Measurements from ENCODE around the gene ECE1. TPM values are rescaled to one million over a fixed set of nuclear protein-coding genes. Genes with fewer than 3 reads are reported as not detected.

The ECE1 gene
- total RNA-seq, 1 donor from 2014 or later: 15.2 TPM

GRCh38 chr1:21305155-21305899 lies 15.1 kb upstream of the ECE1 start:
- Histone ChIP-seq H3K27me3 (no peaks in the 10 kb centered on the region), H2AFZ (replicated peaks) (no peak overlapping the region), H3F3A (ENCODE audit: low read depth) (peaks cover 24% of the 10 kb centered on the region), H3K4me1 (peaks cover 23% of the 10 kb centered on the region), H4K20me1 (ENCODE audit: low read depth) (peaks cover 16% of the 10 kb centered on the region), H3K4me3 (no peak overlapping the region), H3K36me3 (no peaks in the 10 kb centered on the region), H3K27ac (no peak overlapping the region), H3K4me2 (no peak overlapping the region), H3K9ac (no peak overlapping the region), H3K9me3 (ENCODE audit: low read depth) (no peaks in the 10 kb centered on the region), H3K79me2 (ENCODE audit: low read depth) (no peaks in the 10 kb centered on the region)
- no peak for DNase-seq (ENCODE audit: low spot score)
- Mint-ChIP-seq H3K4me3 (no peak overlapping the region), H3K9me3 (no peaks in the 10 kb centered on the region), H3K36me3 (no peaks in the 10 kb centered on the region), H3K4me1 (peaks cover 61% of the 10 kb centered on the region), H3K27ac (no peak overlapping the region), H3K27me3 (ENCODE audit: insufficient read depth, low read depth) (peaks cover 2% of the 10 kb centered on the region)
- TF ChIP-seq CTCF (IDR thresholded peaks at IDR 0.05) (no peak), EZH2phosphoT487 (IDR thresholded peaks at IDR 0.05) (no peak), EZH2 (IDR thresholded peaks at IDR 0.05) (no peak)

- no peak overlapping the region for H3K27ac ChIP-seq
- no peak overlapping the region for H3K27ac Mint-ChIP-seq
- peaks cover 22% of the 10 kb centered on the region for H3K4me1 ChIP-seq
- no peaks in the 10 kb centered on the region for H3K9me3 Mint-ChIP-seq
- H3K27me3 Mint-ChIP-seq (ENCODE audit: insufficient read depth, low read depth): peaks cover 2% of the 10 kb centered on the region
- no peaks in the 10 kb centered on the region for H3K36me3 Mint-ChIP-seq
- no peak for DNase-seq (ENCODE audit: low spot score)
- no peaks in the 10 kb centered on the region for H3K27me3 ChIP-seq
- H3K4me1 Mint-ChIP-seq: peaks cover 56% of the 10 kb centered on the region
- no peaks in the 10 kb centered on the region for H3K9me3 ChIP-seq (ENCODE audit: low read depth)
- no peak overlapping the region for H2AFZ ChIP-seq (replicated peaks)
- TF ChIP-seq CTCF (IDR thresholded peaks at IDR 0.05): no peak
- no peak for TF ChIP-seq EZH2phosphoT487 (IDR thresholded peaks at IDR 0.05)
- no peak for TF ChIP-seq EZH2 (IDR thresholded peaks at IDR 0.05)
- H4K20me1 ChIP-seq (ENCODE audit: low read depth): peaks cover 16% of the 10 kb centered on the region
- no peak overlapping the region for H3K4me3 ChIP-seq
- H3K9ac ChIP-seq: no peak overlapping the region
- no peaks in the 10 kb centered on the region for H3K36me3 ChIP-seq
- H3K79me2 ChIP-seq (ENCODE audit: low read depth): no peaks in the 10 kb centered on the region
- no peak overlapping the region for H3K4me3 Mint-ChIP-seq
- H3F3A ChIP-seq (ENCODE audit: low read depth): peaks cover 24% of the 10 kb centered on the region
- no peak overlapping the region for H3K4me2 ChIP-seq
Measured at GRCh38 chr1:21304488-21304887, 14.2 kb upstream of the ECE1 start.

GRCh38 chr1:21302747-21303715 lies 12.8 kb upstream of the ECE1 start:
- Mint-ChIP-seq H3K9me3 (no peaks in the 10 kb centered on the region), H3K4me1 (peaks cover 50% of the 10 kb centered on the region), H3K4me3 (no peak overlapping the region), H3K27me3 (ENCODE audit: insufficient read depth, low read depth) (peaks cover 2% of the 10 kb centered on the region), H3K36me3 (no peaks in the 10 kb centered on the region), H3K27ac (no peak overlapping the region)
- H3K27ac ChIP-seq: no peak overlapping the region
- H2AFZ ChIP-seq (replicated peaks): no peak overlapping the region
- H3F3A ChIP-seq (ENCODE audit: low read depth): peaks cover 9% of the 10 kb centered on the region
- H3K36me3 ChIP-seq: no peaks in the 10 kb centered on the region
- H3K27me3 ChIP-seq: no peaks in the 10 kb centered on the region
- H3K79me2 ChIP-seq (ENCODE audit: low read depth): no peaks in the 10 kb centered on the region
- H4K20me1 ChIP-seq (ENCODE audit: low read depth): peaks cover 13% of the 10 kb centered on the region
- DNase-seq (ENCODE audit: low spot score): no peak
- H3K4me1 ChIP-seq: peaks cover 11% of the 10 kb centered on the region
- no peaks in the 10 kb centered on the region for H3K9me3 ChIP-seq (ENCODE audit: low read depth)
- TF ChIP-seq EZH2 (IDR thresholded peaks at IDR 0.05) (no peak), EZH2phosphoT487 (IDR thresholded peaks at IDR 0.05) (no peak), CTCF (IDR thresholded peaks at IDR 0.05) (no peak)
- H3K4me3 ChIP-seq: no peak overlapping the region
- H3K9ac ChIP-seq: no peak overlapping the region
- H3K4me2 ChIP-seq: no peak overlapping the region
